ENCODE results near the gene TTC39A. TPM values are rescaled to one million over a fixed set of nuclear protein-coding genes. Genes with fewer than 3 reads are reported as not detected.

Gene TTC39A
- total RNA-seq, 2 donors from 2014 or later: 12.8 to 20.7 TPM

GRCh38 chr1:51313268-51313852 lies 17.0 kb downstream of the TTC39A start:
- Histone ChIP-seq H3K4me1 (ENCODE audit: control insufficient read depth, insufficient read depth, low read length) (no peaks in the 10 kb centered on the region), H3K27me3 (ENCODE audit: control insufficient read depth, insufficient read depth, low read length, poor library complexity, severe bottlenecking) (no peaks in the 10 kb centered on the region), H3K36me3 (ENCODE audit: control insufficient read depth, insufficient read depth, low read length) (no peaks in the 10 kb centered on the region), H3K27ac (ENCODE audit: low read depth, low read length) (no peak overlapping the region), H3K4me3 (ENCODE audit: low read length) (no peak overlapping the region), H3K9me3 (ENCODE audit: control insufficient read depth, low read length) (no peaks in the 10 kb centered on the region), H3K9ac (ENCODE audit: extremely low read depth, low read length, poor library complexity, severe bottlenecking) (no peak overlapping the region)
- Mint-ChIP-seq H3K27ac (peak overlapping the region; percentile 58), H3K36me3 (ENCODE audit: low read depth) (peaks cover 1% of the 10 kb centered on the region), H3K4me3 (no peak overlapping the region), H3K27me3 (ENCODE audit: insufficient read depth) (no peaks in the 10 kb centered on the region), H3K9me3 (no peaks in the 10 kb centered on the region), H3K4me1 (peaks cover 11% of the 10 kb centered on the region)
- DNase-seq: peak; percentile 84
- TF ChIP-seq CTCF (conservative IDR thresholded peaks at IDR 0.05): peak; percentile 65
- 85 to 93% methylated on average over 4 to 5 of the region's 5 CpGs for WGBS, 2 experiments (ENCODE audit: insufficient coverage in 1 of 2, insufficient read length in 1 of 2)

GRCh38 chr1:51312718-51313117 lies 17.6 kb downstream of the TTC39A start:
- peaks cover 11% of the 10 kb centered on the region for H3K4me1 Mint-ChIP-seq
- H3K4me3 ChIP-seq (ENCODE audit: low read length): no peak overlapping the region
- no peak overlapping the region for H3K9ac ChIP-seq (ENCODE audit: extremely low read depth, low read length, poor library complexity, severe bottlenecking)
- no peaks in the 10 kb centered on the region for H3K36me3 ChIP-seq (ENCODE audit: control insufficient read depth, insufficient read depth, low read length)
- no peak overlapping the region for H3K27ac Mint-ChIP-seq
- H3K36me3 Mint-ChIP-seq (ENCODE audit: low read depth): no peaks in the 10 kb centered on the region
- no peak overlapping the region for H3K27ac ChIP-seq (ENCODE audit: low read depth, low read length)
- H3K4me3 Mint-ChIP-seq: no peak overlapping the region
- H3K27me3 Mint-ChIP-seq (ENCODE audit: insufficient read depth): no peaks in the 10 kb centered on the region
- H3K9me3 ChIP-seq (ENCODE audit: control insufficient read depth, low read length): no peaks in the 10 kb centered on the region
- peak; percentile 32 for DNase-seq
- no peaks in the 10 kb centered on the region for H3K9me3 Mint-ChIP-seq
- H3K27me3 ChIP-seq (ENCODE audit: control insufficient read depth, insufficient read depth, low read length, poor library complexity, severe bottlenecking): no peaks in the 10 kb centered on the region
- no peaks in the 10 kb centered on the region for H3K4me1 ChIP-seq (ENCODE audit: control insufficient read depth, insufficient read depth, low read length)
- WGBS, 2 experiments (ENCODE audit: insufficient coverage in 1 of 2, insufficient read length in 1 of 2): 80 to 96% methylated on average over 1 to 4 of the region's 4 CpGs
- TF ChIP-seq CTCF (conservative IDR thresholded peaks at IDR 0.05): no peak

GRCh38 chr1:51311826-51312225 lies 18.5 kb downstream of the TTC39A start:
- Mint-ChIP-seq H3K4me1 (peaks cover 7% of the 10 kb centered on the region), H3K4me3 (no peak overlapping the region), H3K27me3 (ENCODE audit: insufficient read depth) (no peaks in the 10 kb centered on the region), H3K27ac (no peak overlapping the region), H3K9me3 (no peaks in the 10 kb centered on the region), H3K36me3 (ENCODE audit: low read depth) (no peaks in the 10 kb centered on the region)
- Histone ChIP-seq H3K9me3 (ENCODE audit: control insufficient read depth, low read length) (no peaks in the 10 kb centered on the region), H3K4me1 (ENCODE audit: control insufficient read depth, insufficient read depth, low read length) (no peaks in the 10 kb centered on the region), H3K27ac (ENCODE audit: low read depth, low read length) (no peak overlapping the region), H3K27me3 (ENCODE audit: control insufficient read depth, insufficient read depth, low read length, poor library complexity, severe bottlenecking) (no peaks in the 10 kb centered on the region), H3K9ac (ENCODE audit: extremely low read depth, low read length, poor library complexity, severe bottlenecking) (no peak overlapping the region), H3K36me3 (ENCODE audit: control insufficient read depth, insufficient read depth, low read length) (no peaks in the 10 kb centered on the region), H3K4me3 (ENCODE audit: low read length) (no peak overlapping the region)
- WGBS, 2 experiments (ENCODE audit: insufficient coverage in 1 of 2, insufficient read length in 1 of 2): 89 to 100% methylated on average over 2 to 5 of the region's 5 CpGs
- DNase-seq: peak; percentile 65
- TF ChIP-seq CTCF (conservative IDR thresholded peaks at IDR 0.05): no peak
